ENCODE data around the gene SBK1. TPM values are rescaled to one million over a fixed set of nuclear protein-coding genes. Genes with fewer than 3 reads are reported as not detected.

SBK1 gene
- total RNA-seq, 1 experiment from 2014 or later: 4.4 TPM

DNA sequence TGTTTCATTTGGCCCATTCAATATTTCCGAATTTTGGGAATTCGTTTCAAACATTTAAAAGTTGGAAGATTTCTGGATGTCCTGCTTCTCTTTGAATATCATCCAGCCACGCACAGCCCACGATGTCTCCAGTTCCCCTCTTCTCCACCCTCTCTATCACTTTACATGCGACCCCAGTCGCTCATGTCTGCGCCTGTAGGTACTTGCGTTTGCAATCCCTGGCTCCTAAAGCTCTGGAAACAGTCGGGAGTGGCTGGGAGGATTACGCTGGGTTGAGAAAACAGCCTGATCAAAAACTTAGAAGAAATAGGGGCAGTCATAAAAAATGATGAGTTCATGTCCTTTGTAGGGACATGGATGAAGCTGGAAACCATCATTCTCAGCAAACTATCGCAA lies 1.5 kb upstream of the SBK1 start:
- BruUV-seq (replicated peaks): no TSS peak
- intact Hi-C loops (cut with micrococcal nuclease; ENCODE audit: unreplicated experiment): no loop called here
- peaks cover 32% of the 10 kb centered on the region for H3K27me3 Mint-ChIP-seq (ENCODE audit: unreplicated experiment)
- peaks cover 23% of the 10 kb centered on the region for H3K36me3 Mint-ChIP-seq (ENCODE audit: insufficient read depth, unreplicated experiment)
- DNase-seq: no peak
- TF ChIP-seq, protein P1, sequence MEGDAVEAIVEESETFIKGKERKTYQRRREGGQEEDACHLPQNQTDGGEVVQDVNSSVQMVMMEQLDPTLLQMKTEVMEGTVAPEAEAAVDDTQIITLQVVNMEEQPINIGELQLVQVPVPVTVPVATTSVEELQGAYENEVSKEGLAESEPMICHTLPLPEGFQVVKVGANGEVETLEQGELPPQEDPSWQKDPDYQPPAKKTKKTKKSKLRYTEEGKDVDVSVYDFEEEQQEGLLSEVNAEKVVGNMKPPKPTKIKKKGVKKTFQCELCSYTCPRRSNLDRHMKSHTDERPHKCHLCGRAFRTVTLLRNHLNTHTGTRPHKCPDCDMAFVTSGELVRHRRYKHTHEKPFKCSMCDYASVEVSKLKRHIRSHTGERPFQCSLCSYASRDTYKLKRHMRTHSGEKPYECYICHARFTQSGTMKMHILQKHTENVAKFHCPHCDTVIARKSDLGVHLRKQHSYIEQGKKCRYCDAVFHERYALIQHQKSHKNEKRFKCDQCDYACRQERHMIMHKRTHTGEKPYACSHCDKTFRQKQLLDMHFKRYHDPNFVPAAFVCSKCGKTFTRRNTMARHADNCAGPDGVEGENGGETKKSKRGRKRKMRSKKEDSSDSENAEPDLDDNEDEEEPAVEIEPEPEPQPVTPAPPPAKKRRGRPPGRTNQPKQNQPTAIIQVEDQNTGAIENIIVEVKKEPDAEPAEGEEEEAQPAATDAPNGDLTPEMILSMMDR (IDR thresholded peaks at IDR 0.05; ENCODE audit: unreplicated experiment): no peak
- peak overlapping the region; percentile 2 for H3K27ac Mint-ChIP-seq (ENCODE audit: unreplicated experiment)
- no peaks in the 10 kb centered on the region for H3K9me3 Mint-ChIP-seq (ENCODE audit: low read depth, unreplicated experiment)
- H3K4me1 Mint-ChIP-seq (ENCODE audit: low read depth, unreplicated experiment): peaks cover 7% of the 10 kb centered on the region
- CTCF ChIA-PET: interaction anchor here (0.7 kb wide), 1 partner anchor 9 kb away, joined by 3 read pairs; no protein-coding TSS in a partner anchor
- peak overlapping the region; percentile 68 for H3K4me3 Mint-ChIP-seq (ENCODE audit: low read depth, unreplicated experiment)

DNA sequence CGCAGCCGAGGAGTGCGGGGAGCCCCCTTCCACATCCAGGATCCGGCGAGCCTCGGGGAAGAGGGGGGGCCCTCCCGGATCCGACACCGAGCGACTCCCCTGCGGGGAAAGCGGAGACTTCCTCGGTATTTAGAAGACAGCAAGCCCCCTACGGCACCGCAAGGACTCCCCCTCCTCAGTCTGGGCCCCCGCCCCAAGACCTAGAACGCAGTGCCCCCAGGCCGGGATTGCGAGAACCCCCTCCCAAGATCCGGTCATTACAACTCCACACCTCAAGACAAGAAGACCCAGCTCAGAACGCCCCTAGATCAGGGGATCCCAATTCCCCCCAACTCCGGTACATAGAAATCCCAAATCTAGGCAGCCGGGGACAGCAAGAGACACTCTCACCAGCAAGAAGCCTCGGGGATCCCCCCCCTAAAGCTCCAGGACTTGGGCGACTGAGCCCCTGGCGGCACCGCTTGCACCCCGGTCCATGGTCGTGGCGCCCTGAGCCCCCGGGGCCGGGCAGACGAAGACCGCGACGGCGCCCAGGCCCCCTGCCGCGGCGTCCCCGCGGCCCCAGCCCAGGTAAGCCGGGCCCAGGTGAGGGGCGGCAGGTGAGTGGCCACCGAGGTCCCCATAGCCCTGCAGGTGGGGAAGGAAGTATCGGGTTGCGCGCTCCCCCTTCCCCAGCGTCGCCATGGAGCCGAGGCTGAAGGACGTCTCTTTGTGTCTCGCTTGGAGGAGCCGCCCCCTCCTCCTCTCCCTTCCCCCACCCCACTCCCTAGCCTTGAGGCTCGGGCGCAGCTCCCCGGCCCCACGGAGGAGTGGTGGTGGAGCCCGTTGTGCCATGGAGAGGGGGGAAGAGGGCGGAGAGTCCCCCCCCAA lies 641 bp downstream of the SBK1 start:
- intact Hi-C loops (cut with micrococcal nuclease; ENCODE audit: unreplicated experiment): no loop called here
- DNase-seq: no peak
- CTCF ChIA-PET: interaction anchor here (0.6 kb wide), 1 partner anchor 14 kb away, joined by 5 read pairs; no protein-coding TSS in a partner anchor
- TF ChIP-seq, protein P1 (IDR thresholded peaks at IDR 0.05; ENCODE audit: unreplicated experiment): no peak
- Mint-ChIP-seq H3K4me3 (ENCODE audit: low read depth, unreplicated experiment) (peak overlapping the region; percentile 69), H3K36me3 (ENCODE audit: insufficient read depth, unreplicated experiment) (peaks cover 23% of the 10 kb centered on the region), H3K4me1 (ENCODE audit: low read depth, unreplicated experiment) (peaks cover 7% of the 10 kb centered on the region), H3K27ac (ENCODE audit: unreplicated experiment) (no peak overlapping the region), H3K9me3 (ENCODE audit: low read depth, unreplicated experiment) (no peaks in the 10 kb centered on the region), H3K27me3 (ENCODE audit: unreplicated experiment) (peaks cover 32% of the 10 kb centered on the region)
- BruUV-seq (replicated peaks): no TSS peak

DNA sequence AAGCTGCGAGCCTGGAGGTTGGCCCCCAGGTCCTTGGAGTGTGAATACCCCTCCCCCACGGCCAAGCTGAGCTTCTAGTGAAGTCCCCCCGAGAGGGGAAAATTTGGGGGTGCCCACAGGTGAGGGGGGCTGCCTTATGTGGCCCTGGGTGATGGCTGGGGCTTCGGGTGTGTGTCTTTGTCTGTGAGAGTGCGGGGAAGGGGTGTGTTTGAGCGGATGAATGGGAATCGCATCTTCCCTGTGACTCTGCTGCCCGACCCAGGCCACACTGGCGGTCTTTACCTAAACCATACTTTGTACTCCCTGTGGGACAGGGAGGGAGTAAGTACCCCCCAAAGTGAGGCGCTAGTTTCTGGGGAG lies 1.3 kb downstream of the SBK1 start:
- peak overlapping the region; percentile 69 for H3K4me3 Mint-ChIP-seq (ENCODE audit: low read depth, unreplicated experiment)
- no peak for DNase-seq
- TF ChIP-seq, protein P1 (IDR thresholded peaks at IDR 0.05; ENCODE audit: unreplicated experiment): no peak
- intact Hi-C loops (cut with micrococcal nuclease; ENCODE audit: unreplicated experiment): no loop called here
- H3K4me1 Mint-ChIP-seq (ENCODE audit: low read depth, unreplicated experiment): peaks cover 7% of the 10 kb centered on the region
- H3K36me3 Mint-ChIP-seq (ENCODE audit: insufficient read depth, unreplicated experiment): peaks cover 23% of the 10 kb centered on the region
- BruUV-seq (replicated peaks): no TSS peak
- CTCF ChIA-PET: no interaction called here
- no peaks in the 10 kb centered on the region for H3K9me3 Mint-ChIP-seq (ENCODE audit: low read depth, unreplicated experiment)
- H3K27ac Mint-ChIP-seq (ENCODE audit: unreplicated experiment): no peak overlapping the region
- H3K27me3 Mint-ChIP-seq (ENCODE audit: unreplicated experiment): peaks cover 32% of the 10 kb centered on the region

DNA sequence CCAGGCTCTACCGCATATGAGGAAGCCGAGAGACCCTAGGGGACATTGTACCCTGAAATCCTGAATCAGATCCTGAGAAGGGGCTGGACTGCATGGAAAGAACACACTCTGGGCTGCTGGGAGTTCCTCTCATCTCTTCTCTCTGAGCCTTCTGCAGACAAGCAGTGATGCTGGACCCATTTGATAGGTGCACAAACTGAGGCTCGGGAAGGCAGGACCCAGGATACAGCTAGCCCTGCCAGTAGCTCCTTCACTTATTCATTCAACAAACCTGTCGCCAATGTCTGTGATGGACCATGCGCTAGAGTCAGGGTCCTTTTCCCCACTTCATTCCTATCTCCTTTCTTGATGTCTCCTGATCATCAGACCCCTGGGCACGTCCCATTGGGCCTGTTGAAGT lies 1.9 kb downstream of the SBK1 start:
- Mint-ChIP-seq H3K27me3 (ENCODE audit: unreplicated experiment) (peaks cover 29% of the 10 kb centered on the region), H3K4me3 (ENCODE audit: low read depth, unreplicated experiment) (no peak overlapping the region), H3K27ac (ENCODE audit: unreplicated experiment) (no peak overlapping the region), H3K36me3 (ENCODE audit: insufficient read depth, unreplicated experiment) (peaks cover 23% of the 10 kb centered on the region), H3K9me3 (ENCODE audit: low read depth, unreplicated experiment) (no peaks in the 10 kb centered on the region), H3K4me1 (ENCODE audit: low read depth, unreplicated experiment) (peaks cover 7% of the 10 kb centered on the region)
- CTCF ChIA-PET: no interaction called here
- TF ChIP-seq, protein P1 (IDR thresholded peaks at IDR 0.05; ENCODE audit: unreplicated experiment): no peak
- intact Hi-C loops (cut with micrococcal nuclease; ENCODE audit: unreplicated experiment): no loop called here
- no TSS peak for BruUV-seq (replicated peaks)
- DNase-seq: no peak
